ENCODE results near the gene PRKAA2. TPM values are rescaled to one million over a fixed set of nuclear protein-coding genes. Genes with fewer than 3 reads are reported as not detected.

PRKAA2 gene
- total and polyA plus RNA-seq, 2 of the 4 experiments (the other 2 are of a cell fraction): 0.72 to 1.4 TPM

DNA sequence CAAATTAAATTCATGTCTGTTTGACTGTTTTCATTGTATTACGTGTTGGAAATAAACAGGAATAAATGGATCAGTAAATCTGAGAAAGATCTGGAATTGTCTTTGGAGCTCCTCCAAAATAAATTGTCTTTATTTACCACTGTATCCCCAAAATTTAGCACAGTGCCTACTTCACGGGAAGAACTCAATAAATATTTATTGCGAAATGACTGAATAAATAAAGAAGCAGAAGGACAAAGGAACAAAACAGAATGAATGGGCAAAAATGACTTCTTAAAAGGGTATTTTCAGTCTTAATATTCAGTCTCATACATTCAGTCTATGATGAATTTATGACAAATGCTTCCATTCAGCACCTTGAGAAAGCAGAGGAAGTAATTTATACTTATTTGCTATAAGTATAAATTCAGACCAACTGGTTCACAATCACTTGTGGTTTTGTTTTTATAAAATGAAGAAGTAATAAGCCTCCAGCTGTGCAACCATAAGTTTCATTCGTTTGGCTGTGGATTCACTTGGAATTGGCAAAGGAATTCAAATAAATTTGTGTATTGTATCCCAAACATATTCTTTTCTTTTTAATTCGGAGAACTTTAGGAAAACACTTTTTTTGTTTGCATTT, 19.2 kb upstream of the PRKAA2 start:
- Histone ChIP-seq H3K79me1 (ENCODE audit: low read depth in 1 of 2, low read length in 2 of 2) (no peaks in the 10 kb centered on the region), H2AFZ (replicated peaks; ENCODE audit: low read length, poor library complexity) (no peak overlapping the region), H2BK5ac (ENCODE audit: low read depth, low read length, poor library complexity, severe bottlenecking) (no peak overlapping the region), H3K4ac (ENCODE audit: low read depth, low read length) (no peak overlapping the region), H3K4me2 (ENCODE audit: low read depth, low read length) (peak overlapping the region; percentile 13; the same call in 1 of the 2 replicates), H3K4me1 (ENCODE audit: control insufficient read depth, insufficient read depth, low read length) (no peaks in the 10 kb centered on the region; the same call in 1 of the 2 replicates), H3K9me3 (ENCODE audit: control insufficient read depth, insufficient read depth, low read length) (no peaks in the 10 kb centered on the region), H3K14ac (replicated peaks; ENCODE audit: low read depth, low read length) (no peak overlapping the region), H2BK15ac (ENCODE audit: low read depth, low read length) (no peak overlapping the region), H2AK5ac (ENCODE audit: low read depth, low read length) (no peak overlapping the region), H4K8ac (ENCODE audit: low read depth in 2 of 2, low read length in 2 of 2) (no peak overlapping the region), H3K27me3 (ENCODE audit: control insufficient read depth, insufficient read depth, low read length) (no peaks in the 10 kb centered on the region), H4K91ac (ENCODE audit: insufficient read depth, low read depth, low read length) (no peak overlapping the region), H3K18ac (ENCODE audit: low read depth, low read length) (no peak overlapping the region; the same call in 1 of the 2 replicates), H4K5ac (ENCODE audit: low read depth, low read length) (no peak overlapping the region), H3K27ac (ENCODE audit: insufficient read depth, low read length) (no peak overlapping the region), H2BK20ac (ENCODE audit: low read depth, low read length) (no peak overlapping the region), H3K9me1 (ENCODE audit: insufficient read depth, low read length) (no peaks in the 10 kb centered on the region), H3K36me3 (ENCODE audit: control insufficient read depth, insufficient read depth, low read length) (no peaks in the 10 kb centered on the region), H3K4me3 (ENCODE audit: insufficient read depth, low read depth, low read length) (no peak overlapping the region), H3K23ac (ENCODE audit: low read depth, low read length) (no peak overlapping the region), H2AK9ac (replicated peaks; ENCODE audit: low read depth, low read length, poor library complexity) (no peak overlapping the region), H2BK120ac (ENCODE audit: low read depth, low read length) (no peak overlapping the region), H4K20me1 (ENCODE audit: insufficient read depth, low read length) (no peaks in the 10 kb centered on the region), H3K9ac (ENCODE audit: low read depth, low read length) (no peak overlapping the region), H3K56ac (ENCODE audit: extremely low read depth, insufficient read depth, low read length) (no peak overlapping the region)
- BruUV-seq (replicated peaks): no TSS peak
- in situ Hi-C loops (cut with MboI; ENCODE audit: low sequenced_read_pairs) (no loop called here), dilution Hi-C loops (cut with HindIII; ENCODE audit: low sequenced_read_pairs, unreplicated experiment) (no loop called here), intact Hi-C loops (cut with micrococcal nuclease) (no loop called here)
- CTCF ChIA-PET: no interaction called here
- POLR2A ChIA-PET (ENCODE audit: unreplicated experiment): no interaction called here
- TF ChIP-seq RAD21 (IDR thresholded peaks at IDR 0.05; ENCODE audit: low read length): no peak
- no peak for TF ChIP-seq BHLHE40 (IDR thresholded peaks at IDR 0.05; ENCODE audit: low read depth, low read length)
- peak; percentile 84 for TF ChIP-seq CEBPB (IDR thresholded peaks at IDR 0.05; ENCODE audit: low read depth, low read length)
- TF ChIP-seq USF2 (IDR thresholded peaks at IDR 0.05; ENCODE audit: low read depth, low read length): no peak
- no peak for ATAC-seq (ENCODE audit: low read depth)
- DNase-seq: no peak
- WGBS, 2 experiments (ENCODE audit: extremely low coverage in 2 of 2, insufficient read length in 1 of 2): no CpG with 5 or more reads among the region's 5 CpGs

Data from IMR-90 (cell line).